GM19239 (cell line): Measurements from ENCODE around the gene FGR.

Source experiments
- DNase-seq: peaks from one replicate; pipeline ENCODE4 v3.0.0; 2011; ENCODE audit warnings: low spot score; ENCODE audit not compliant: insufficient read length
- FAIRE-seq: peaks from 2 replicates; lab custom pipeline; 2011; peaks lifted over from hg19 to GRCh38; lab: Jason Lieb, UNC

Gene FGR

DNA sequence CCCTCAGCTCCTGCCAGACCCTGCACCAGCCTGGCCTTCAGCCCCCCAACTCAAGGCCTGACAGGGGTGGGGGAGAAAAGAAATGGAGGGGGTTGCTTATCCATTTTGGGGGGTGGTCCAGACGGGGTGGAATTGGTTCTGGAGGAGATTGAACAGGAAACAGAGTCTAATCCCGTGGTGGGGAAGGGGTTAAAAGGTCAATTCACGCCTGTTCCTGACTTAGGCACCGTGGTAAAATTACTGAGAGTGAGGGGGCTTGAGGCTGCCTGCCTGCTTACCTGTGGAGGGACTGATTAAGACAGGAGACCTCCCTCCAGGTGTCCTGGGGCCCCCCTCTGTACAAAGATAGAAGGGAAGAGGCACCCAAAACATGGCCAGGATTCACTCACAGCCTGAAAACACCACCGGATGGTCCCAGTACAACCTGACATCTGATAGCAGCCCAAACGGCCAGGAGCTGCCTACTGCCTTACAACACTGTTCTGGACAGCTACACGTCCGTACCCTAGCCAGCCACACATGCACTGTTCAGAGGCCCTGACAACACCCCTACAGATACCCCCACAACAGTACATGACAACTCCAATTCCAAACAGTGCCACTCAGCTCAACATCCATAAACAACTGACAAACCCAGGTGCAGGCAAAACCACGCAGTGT, 62.8 kb downstream of the FGR start:
- DNase-seq (no peak), FAIRE-seq (no peak)

DNA sequence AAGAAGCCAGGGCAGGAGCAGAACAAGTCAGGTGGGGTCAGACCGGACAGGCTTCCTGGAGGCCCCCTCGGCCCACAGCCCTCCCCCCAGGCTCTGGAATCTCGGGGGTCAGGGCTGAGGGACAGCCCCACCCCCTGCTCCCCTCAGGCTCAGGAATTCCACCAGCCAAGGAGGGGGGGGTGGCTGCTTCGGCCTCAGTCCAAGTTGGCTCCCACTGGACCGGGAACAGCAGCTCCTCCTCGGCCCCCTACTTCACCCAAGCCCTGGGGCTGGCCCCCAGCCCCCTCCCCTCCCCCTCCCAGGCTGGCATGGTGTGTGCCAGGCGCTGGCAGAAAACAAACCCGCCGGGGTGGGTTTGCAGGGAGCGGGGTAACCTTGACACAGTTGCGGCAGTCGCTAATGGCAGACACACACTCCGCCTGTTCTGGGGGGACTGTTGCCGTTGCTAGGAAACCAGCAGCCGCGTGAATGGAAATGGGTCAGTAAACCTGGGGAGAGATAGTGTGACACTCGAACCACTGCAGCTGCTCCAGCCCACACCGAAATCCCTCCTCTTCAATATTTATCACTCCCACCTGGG, 63.5 kb downstream of the FGR start:
- FAIRE-seq (no peak), DNase-seq (no peak)

DNA sequence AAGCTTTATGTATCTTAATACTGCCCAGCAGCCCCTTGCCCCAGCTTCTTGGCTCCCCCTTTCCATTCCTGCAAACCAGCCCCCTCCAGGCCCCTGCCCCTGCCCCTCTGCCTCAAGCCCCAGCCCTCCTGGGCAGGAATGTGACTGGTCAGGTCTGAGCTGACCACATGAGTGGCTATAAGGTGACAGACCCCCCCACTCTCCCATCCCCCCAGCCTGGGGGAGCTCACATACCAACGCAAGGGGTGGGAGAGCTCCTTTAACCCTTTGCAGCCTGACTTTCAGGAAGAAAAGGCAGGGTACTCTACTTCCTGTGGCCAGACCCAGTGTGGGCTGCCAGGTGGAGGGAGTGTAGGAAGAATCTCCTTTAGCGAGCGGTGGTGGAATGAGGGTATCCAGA, 64.2 kb downstream of the FGR start:
- DNase-seq (no peak), FAIRE-seq (no peak)

DNA sequence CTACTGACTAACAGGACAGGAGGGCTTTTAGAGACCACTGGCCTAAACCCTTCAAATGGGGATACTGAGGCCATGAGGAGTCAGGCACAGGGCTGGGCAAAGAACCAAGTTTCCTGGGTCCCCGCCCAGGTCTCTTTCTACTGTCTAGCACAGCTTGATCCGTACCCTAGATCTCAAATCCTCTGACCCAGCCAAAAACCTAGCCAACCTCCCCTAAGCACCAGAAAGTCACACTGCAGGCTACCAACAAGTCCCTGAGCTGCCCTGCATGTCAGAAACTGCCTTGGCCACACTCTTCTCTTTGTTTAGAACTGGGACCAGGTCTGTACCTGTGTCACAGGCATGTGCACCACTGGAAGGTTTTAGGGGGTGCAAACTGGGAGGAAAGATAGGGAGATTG, 64.6 kb downstream of the FGR start:
- no peak for DNase-seq
- FAIRE-seq: no peak

DNA sequence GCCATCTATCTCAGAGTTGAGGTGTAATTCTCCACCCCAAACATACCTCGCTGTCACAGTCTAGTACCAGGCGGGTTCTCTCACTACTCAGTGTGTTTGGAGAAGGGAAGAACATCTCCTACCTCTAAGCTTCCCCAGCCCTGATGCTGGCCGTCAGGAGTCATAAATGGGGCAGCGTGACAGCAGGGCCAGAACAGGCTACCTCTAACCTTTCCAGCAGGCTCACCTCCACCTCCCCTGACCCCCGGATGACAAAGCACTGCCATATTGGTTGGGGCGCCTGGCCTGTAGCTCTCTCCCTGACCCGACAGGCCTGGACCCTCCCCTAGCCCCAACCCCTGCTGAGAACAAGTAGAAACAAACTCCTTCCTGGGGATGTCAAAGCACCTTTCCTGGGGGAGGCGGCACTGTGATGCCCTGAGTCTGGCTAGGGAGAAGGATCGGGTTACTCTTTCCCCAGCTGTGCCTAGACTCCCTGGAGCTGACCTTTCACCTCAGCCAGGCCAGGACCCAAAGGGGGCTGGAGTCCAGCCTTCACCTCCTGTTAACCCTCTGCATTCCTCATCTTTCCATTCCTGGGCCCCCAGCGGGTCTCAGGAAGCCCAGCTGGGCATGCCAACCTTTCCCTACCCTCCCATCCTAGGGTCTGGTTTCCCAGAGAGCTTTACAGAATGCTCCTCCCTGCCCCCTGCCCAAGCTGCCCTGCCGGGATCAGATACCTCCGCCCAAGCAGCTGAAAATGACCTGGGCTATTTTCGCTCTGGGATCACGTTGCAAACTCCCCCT, 65.3 kb downstream of the FGR start:
- FAIRE-seq (no peak), DNase-seq (no peak)

DNA sequence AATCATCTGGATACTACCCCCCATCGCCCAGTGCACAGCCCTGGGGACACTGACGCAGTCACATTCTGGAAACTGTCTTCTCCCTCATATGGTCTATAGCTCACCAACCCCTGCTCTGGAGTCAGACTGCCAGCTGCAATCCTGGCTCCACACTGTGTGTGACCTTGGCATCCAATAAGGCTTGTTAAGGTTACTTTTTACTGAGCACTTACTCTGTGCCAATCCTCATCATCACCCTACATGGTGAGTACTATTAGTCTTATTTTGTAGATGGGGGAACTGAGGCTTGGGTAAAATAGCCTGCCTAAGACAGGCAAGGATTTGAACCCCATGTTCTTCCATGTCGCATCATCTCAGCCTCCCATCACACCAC, 65.9 kb downstream of the FGR start:
- FAIRE-seq: no peak
- DNase-seq: no peak

DNA sequence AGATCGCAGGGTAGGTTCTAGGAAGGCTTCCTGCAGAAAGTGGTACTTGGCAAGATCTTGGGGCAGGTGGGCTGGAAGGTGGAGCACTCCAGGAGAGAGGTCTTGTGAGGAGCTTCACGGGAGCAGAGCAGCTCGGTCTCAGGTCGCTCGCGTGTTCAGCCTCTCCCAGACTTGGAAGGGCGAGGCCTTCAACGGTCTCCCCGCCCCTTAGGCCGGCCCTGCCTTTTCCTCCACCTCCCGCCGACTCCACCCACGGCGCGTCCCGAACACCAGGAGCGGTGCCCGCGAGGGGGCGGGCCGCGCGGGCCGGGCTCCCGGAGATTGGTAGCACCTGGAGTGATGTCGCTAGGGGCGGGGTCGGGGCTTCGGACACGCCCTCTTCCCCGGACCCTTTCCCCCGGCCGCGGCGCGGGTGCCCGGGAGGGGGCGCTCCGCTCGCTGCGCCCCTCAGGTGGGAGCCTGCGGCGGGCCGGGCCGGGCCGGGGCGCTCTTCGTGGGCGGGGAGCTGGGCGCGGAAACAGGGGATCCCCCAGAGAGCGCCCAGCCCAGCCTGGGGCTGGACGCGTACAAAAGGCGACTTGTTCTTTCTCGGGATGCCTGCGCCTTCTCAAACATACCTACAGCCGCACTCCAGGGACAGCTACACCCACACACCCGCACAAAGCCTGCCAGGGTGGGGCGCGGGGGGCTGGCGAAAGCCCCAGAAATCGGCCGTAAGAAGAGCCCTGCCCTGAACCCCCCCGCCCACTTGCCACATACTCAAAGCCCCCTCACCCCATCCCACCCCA, 66.5 kb downstream of the FGR start:
- peak; percentile 92 for FAIRE-seq

DNA sequence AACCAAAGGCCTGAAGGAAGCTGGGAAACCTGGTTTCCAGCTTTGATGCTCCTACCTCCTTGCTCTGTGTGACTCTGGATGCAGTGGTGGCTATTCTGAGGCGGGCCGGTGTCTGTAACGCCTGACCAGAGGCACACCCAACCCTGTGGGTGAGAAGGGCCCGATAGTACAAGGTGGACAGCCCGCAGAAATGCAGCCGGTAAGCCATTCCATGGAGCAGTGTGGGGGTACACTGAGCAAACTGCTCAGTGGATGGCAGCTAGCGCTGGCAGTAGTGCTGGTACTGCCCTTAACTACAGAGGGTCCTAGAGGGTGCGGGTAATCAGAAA, 67.0 kb downstream of the FGR start:
- DNase-seq (no peak), FAIRE-seq (no peak)

More for the DNA sequence above, 66.5 kb downstream of the FGR start:
- DNase-seq: peak; percentile 98

DNA sequence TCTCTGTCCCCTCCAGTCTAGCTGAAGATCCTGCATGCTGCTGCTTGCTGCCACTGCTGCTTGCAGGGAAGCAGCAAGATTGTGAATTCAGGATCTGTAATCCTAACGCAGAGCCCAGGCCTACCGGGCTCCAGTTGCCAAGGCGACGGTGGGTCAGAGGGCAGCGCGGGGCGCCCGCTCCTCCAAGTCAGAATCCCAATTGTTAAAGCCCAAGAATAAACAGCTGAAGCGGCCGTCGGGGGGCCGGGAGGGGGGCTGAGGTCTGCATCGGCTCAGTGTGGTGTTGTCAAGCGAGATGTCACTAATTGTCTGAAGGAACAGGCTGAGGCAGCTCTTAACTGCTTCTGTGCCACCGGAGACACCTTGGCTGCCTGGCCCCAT, 67.8 kb downstream of the FGR start:
- DNase-seq (no peak), FAIRE-seq (no peak)

DNA sequence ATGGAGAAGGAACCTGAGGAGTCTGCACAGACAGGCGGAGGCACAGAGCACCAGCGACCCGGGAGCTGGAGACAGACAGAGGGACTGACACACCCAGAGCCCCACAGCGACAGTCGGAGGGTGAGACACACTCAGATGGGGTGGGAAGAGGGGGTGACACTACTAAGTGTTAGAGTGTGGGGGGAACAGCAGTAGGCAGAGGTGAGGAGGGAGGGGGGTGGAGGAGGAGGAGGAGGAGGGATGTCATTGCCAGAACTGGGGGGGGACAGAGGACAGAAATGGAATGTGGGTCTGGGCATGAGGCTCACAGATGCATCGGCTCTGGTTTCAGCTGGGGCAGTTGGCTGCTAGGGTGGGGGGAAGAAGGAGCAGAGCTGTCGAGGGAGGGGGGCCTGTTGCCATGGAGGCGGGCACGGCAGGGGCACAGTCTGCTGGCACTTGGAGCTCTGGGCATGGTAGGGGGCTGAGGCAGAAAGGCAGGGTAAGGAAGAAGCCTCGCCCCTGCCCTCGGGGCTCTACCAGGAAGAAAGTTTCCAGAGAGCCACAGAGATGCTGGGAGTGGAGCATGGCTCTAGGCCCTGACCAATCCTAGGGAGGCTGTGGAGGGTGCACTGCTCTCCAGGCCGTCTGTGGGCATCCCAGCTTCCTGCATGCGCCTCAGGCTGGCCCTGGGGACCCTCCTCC, 68.4 kb downstream of the FGR start:
- no peak for FAIRE-seq
- DNase-seq: no peak

DNA sequence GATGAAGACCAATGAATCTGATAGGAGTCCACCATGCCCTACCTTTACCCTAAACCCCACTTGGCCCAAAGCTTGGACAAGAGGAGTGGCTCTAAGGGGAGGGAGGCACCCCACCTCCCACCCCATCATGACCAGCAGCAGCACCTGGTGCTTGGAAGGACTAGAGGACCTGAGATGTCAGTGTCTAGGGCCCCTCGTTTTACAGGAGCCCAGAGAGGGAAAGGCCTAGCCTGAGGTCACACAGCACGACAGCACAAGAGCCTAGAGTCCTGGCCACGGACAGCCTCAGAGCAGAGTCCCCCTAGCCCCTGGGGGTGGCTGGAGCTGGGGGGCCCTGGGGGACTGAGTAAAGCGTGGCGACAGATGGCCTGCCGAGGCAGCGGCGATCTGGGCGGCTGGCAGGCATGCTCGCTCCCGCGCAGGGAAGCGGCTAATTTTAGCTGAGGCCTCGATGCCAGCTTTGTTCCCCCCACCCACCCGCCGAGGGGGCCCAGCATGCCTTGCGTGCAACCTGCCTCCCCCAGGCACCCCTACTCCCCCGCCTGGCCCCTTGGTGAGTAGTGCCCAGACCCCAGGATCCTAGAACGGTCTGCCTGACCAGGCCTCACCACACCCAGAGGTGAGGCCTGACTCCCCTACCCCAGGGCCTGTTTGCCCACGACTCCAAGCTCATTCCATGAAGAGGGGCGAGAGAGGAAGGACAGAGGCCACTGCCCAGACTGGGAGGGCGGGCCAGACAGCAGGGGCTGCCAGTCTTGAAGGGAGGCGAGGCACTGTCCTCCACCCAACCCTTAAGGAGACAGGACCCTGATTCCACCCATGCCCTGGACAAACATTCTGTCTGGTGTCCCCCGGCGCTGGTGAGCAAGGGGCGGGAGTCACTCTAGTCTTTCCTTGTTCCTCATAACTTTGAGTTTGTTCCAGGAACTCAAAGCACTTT, 70.0 kb downstream of the FGR start:
- FAIRE-seq: no peak
- no peak for DNase-seq

DNA sequence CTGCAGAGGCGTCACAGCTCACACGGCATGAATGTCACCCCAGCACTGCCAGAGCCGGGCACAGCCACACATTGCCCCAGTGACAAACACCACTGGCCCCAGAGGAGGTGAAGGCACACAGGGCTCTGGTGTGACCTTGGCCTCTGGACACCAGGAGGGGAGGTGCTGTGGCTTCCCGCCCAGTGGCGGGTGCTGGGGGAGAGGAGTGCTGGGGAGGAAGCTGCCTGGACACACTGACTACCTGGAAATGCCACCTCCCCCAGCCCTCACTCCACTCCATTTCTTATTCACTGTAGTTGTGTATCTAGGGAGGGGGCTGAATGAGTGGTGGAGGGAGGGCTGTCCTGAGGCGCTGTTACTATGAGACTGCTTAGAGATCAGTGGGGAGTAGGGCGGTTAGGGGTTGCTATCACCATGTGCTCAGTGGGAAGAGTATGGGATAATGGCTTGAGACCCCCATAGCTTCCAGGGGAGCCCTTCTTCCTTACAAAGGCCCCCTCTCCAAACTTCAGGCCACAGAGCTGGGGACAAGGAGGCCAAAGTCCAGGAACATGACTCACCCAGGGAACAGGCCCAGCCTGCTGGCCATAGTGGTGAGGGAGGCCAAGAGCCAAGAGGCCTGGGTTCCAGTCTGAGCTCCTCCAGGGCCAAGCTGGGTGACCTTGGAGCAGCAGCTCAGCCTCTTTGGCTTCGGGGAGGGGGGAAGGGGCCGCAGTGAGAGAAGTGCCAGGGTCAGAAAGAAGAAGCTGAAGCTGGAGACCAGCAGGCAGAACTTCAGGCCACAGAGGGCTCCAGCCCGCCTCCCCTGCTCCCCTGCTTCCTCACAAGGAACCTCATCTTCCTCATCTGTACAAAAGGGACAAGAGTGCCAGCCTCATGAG, 71.2 kb downstream of the FGR start:
- DNase-seq (no peak), FAIRE-seq (no peak)

DNA sequence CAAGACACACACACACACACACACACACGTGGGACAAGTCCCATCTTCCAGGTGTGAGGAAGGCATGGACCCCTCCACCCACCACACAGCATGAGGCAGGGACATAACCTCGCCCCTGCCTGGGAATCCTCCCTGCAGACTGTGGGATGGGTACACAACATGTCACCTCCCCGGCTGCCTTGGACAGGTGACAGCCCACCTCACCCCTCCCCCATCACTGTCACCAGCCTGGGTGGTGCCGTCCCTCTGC, 71.7 kb downstream of the FGR start:
- FAIRE-seq: no peak

DNA sequence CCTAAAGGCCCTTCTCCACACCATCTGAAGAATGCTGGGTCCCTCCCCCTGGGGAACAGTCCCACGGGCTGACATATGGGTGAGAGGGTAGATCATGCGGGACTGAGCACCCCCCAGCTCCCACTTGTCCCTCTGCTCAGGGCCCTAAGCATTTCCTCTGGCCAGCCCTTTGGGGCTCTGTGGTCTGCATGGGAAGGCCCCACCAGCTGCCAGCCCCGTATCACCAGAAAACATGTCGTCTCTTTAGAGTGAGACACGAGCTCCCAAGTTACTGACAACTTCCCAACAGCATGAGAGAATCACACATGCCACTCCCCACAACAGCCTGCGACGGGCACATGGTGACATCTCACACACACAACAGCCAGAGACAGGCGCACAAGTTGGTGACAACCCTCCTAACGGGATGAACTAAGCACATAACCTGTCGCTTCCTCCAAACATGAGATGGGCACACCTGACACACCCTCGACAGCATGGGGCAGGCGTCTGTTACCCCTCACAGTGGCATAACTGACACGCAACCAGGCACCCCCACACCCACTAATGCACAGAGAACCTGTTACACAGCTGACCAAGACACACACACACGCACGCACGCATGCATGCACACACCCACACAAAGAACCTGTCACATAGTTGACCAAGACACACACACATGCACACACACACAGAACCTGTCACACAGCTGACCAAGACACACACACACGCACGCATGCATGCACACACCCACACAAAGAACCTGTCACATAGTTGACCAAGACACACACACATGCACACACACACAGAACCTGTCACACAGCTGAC, 72.2 kb downstream of the FGR start:
- FAIRE-seq (no peak), DNase-seq (no peak)

More for the DNA sequence above, 71.7 kb downstream of the FGR start:
- no peak for DNase-seq
